GM12878 (cell line): ENCODE data around the gene TSTD2. TPM values are rescaled to one million over a fixed set of nuclear protein-coding genes. Genes with fewer than 3 reads are reported as not detected.
"Not testable (repeated sequence)": the region's sequence is repeated elsewhere in the genome, so short reads cannot be mapped to it uniquely, and the experiment has no call there.

ENCODE experiments used
- ATAC-seq: fragments of 200-7000 bp; cut with Tn5 transposase; 3 replicates; pipeline ENCODE4 v1.9.1; 2020; ENCODE audit warnings: mild to moderate bottlenecking, moderate library complexity
- BruUV-seq: library from RNA; stranded (reverse); fragments of 400-500 nt; replicated peaks from 2 replicates; lab custom pipeline; 2021; lab: Mats Ljungman, UMichigan
- CTCF ChIA-PET: fragments of 300-600 bp; sonication (Branson Sonifier 250); formaldehyde crosslinking; extraction: SDS; loops from one replicate; lab custom pipeline; 2021; ENCODE audit warnings: inconsistent platforms; lab: Yijun Ruan, JAX
- POLR2A ChIA-PET: fragments of 350-600 bp; formaldehyde crosslinking; extraction: SDS; loops from one replicate; lab custom pipeline; 2021; ENCODE audit warnings: inconsistent platforms; lab: Charles Lee
- RAD21 ChIA-PET: fragments of 300-600 bp; sonication (Branson Sonifier 250); formaldehyde crosslinking; loops from one replicate; lab custom pipeline; 2023; ENCODE audit warnings: antibody characterized with exemption; ENCODE audit not compliant: unreplicated experiment; lab: Charles Lee
- SMC1A ChIA-PET: fragments of 300-600 bp; sonication (Branson Sonifier 250); formaldehyde crosslinking; loops from one replicate; lab custom pipeline; 2023; ENCODE audit not compliant: unreplicated experiment, uncharacterized antibody; lab: Charles Lee
- DNase-seq: peaks from one replicate; pipeline ENCODE4 v3.0.0-alpha.2; 2011; ENCODE audit warnings: low read depth, low spot score
- FAIRE-seq: peaks from 3 replicates; lab custom pipeline; 2011; peaks lifted over from hg19 to GRCh38; lab: Jason Lieb, UNC
- H2AFZ ChIP-seq: 2 replicates; pipeline ENCODE4 v1.6.0; 2011; ENCODE audit warnings: low read depth, low read length, control low read depth; ENCODE audit not compliant: control insufficient read depth
- H3K27ac ChIP-seq: 2 replicates; pipeline ENCODE4 v1.5.1; 2011; ENCODE audit warnings: control low read depth; ENCODE audit not compliant: control insufficient read depth, insufficient read depth
- H3K27me3 ChIP-seq, 2 experiments: replicated peaks in 1 of 2; 2 replicates each; pipeline versions ENCODE4 v1.6.0 to v1.6.1; 2011; ENCODE audit warnings: low read length in 1 of 2; ENCODE audit not compliant: control insufficient read depth in 2 of 2, insufficient read depth in 2 of 2
- H3K36me3 ChIP-seq, 2 experiments: 2 replicates each; pipeline ENCODE4 v1.5.1; 2011; ENCODE audit warnings: low read length in 1 of 2; ENCODE audit not compliant: control insufficient read depth in 2 of 2, insufficient read depth in 2 of 2
- H3K4me1 ChIP-seq: 2 replicates; pipeline ENCODE4 v1.6.1; 2011; ENCODE audit warnings: mild to moderate bottlenecking, low read length, moderate library complexity, mixed read lengths; ENCODE audit not compliant: control insufficient read depth, insufficient read depth
- H3K4me2 ChIP-seq: 2 replicates; pipeline ENCODE4 v1.6.0; 2011; ENCODE audit warnings: control low read depth; ENCODE audit not compliant: control insufficient read depth, insufficient read depth
- H3K4me3 ChIP-seq: fragments of 200-600 bp; sonication (generic); 2 replicates; pipeline ENCODE4 v1.5.1; 2016
- H3K79me2 ChIP-seq: 2 replicates; pipeline ENCODE4 v1.6.0; 2011; ENCODE audit warnings: low read length; ENCODE audit not compliant: control insufficient read depth, insufficient read depth
- H3K9ac ChIP-seq: 2 replicates; pipeline ENCODE4 v1.8.0; 2011; ENCODE audit warnings: low read length, control low read depth, mixed read lengths; ENCODE audit not compliant: control insufficient read depth, insufficient read depth
- H3K9me3 ChIP-seq: replicated peaks from 3 replicates; pipeline ENCODE4 v1.5.1; 2011; ENCODE audit warnings: mild to moderate bottlenecking, low read length; ENCODE audit not compliant: control insufficient read depth, insufficient read depth
- H4K20me1 ChIP-seq: 2 replicates; pipeline ENCODE4 v1.6.0; 2011; ENCODE audit not compliant: control insufficient read depth, insufficient read depth
- ASH2L ChIP-seq: fragments of 300-600, 200-600 bp; sonication (generic); IDR thresholded peaks from 2 replicates; pipeline ENCODE4 v1.6.1; 2017; ENCODE audit warnings: low read depth, mild to moderate bottlenecking, borderline replicate concordance
- CTCF ChIP-seq, 3 experiments: IDR thresholded peaks in 2 of 3; conservative IDR thresholded peaks in 1 of 3; 2 replicates each; pipeline ENCODE4 v1.5.1; 2011; ENCODE audit warnings: low read depth in 3 of 3, low read length in 3 of 3, mild to moderate bottlenecking in 3 of 3, control low read depth in 2 of 3, moderate library complexity in 2 of 3, inconsistent platforms in 1 of 3, mixed read lengths in 1 of 3; ENCODE audit not compliant: control insufficient read depth in 2 of 3, insufficient read depth in 1 of 3; ENCODE audit errors: extremely low read depth in 1 of 3
- GATAD2B ChIP-seq: fragments of 450-650 bp; conservative IDR thresholded peaks from 2 replicates; pipeline ENCODE4 v1.6.1; 2017; ENCODE audit warnings: low read depth, mild to moderate bottlenecking, moderate library complexity
- MYB ChIP-seq: fragments of 150-350 bp; IDR thresholded peaks from 2 replicates; pipeline ENCODE4 v1.6.1; 2014; ENCODE audit warnings: mild to moderate bottlenecking, low read depth, low read length, borderline replicate concordance
- RAD21 ChIP-seq: IDR thresholded peaks from 2 replicates; pipeline ENCODE4 v1.6.1; 2011; ENCODE audit warnings: mild to moderate bottlenecking, low read depth, low read length, moderate library complexity; ENCODE audit not compliant: insufficient read depth
- RUNX3 ChIP-seq: IDR thresholded peaks from 2 replicates; pipeline ENCODE4 v1.6.1; 2012; ENCODE audit warnings: low read length, inconsistent platforms
- SMC3 ChIP-seq: IDR thresholded peaks from 2 replicates; pipeline ENCODE4 v1.6.1; 2011; ENCODE audit warnings: low read length, improper control_type of control experiment, borderline replicate concordance
- WGBS: methylation state at CpG from one replicate; pipeline ENCODE4 v1.1.6; 2016; ENCODE audit warnings: low lambda C conversion rate; ENCODE audit not compliant: insufficient replicate concordance, insufficient coverage; ENCODE audit errors: missing lambda C conversion rate; 5-methylcytosine and 5-hydroxymethylcytosine counted together
- in situ Hi-C: fragments of 300-500 bp; cut with MboI; formaldehyde crosslinking; loops from 9 replicates; pipeline ENCODE4 v1.14.3; 2018; ENCODE audit warnings: mixed read lengths
- intact Hi-C: fragments of 100-400 bp; cut with micrococcal nuclease; formaldehyde crosslinking; loops from one replicate; pipeline ENCODE4 v1.14.2; 2022; ENCODE audit not compliant: unreplicated experiment
- polyA plus RNA-seq, 11 experiments: library from polyadenylated mRNA; depleted of rRNA in 4 of 11; unstranded in 6 of 11; stranded (reverse) in 5 of 11; fragments of >200 nt; fragmentation: Nextera tagmentation in 4 of 11; fragmentation: Illumina TruSeq in 1 of 11; extraction: Ambion mirVana in 4 of 11; extraction: Trizol in 1 of 11; gene quantifications; 1 replicate in 1 of 11; 2 replicates in 10 of 11; pipeline versions ENCODE4 v1.2.1 to v1.2.3, GENCODE V29; 2011 to 2016; ENCODE audit warnings: inconsistent platforms in 2 of 11, missing spikeins in 2 of 11, low read depth in 1 of 11
- total RNA-seq, 4 experiments: library from RNA; depleted of rRNA in 3 of 4; stranded (reverse); fragments of >200 nt in 3 of 4; fragmentation: Illumina TruSeq in 1 of 4; extraction: Trizol in 1 of 4; gene quantifications; 2 replicates each; pipeline versions ENCODE4 v1.2.1 to v1.2.3, GENCODE V29; 2013 to 2021

Gene TSTD2
- total and polyA plus RNA-seq, 10 of the 15 experiments (the other 5 are each of a cell fraction or from before 2014, with no cell fraction given): 5.0 to 30.6 (median 14.1) TPM

- in situ Hi-C loops (no loop called here), intact Hi-C loops (loop anchor here (10.0 kb wide), 1 partner anchor 87 kb away; the partner anchor contains the start of gene TMOD1)
- no peak overlapping the region for H3K9ac ChIP-seq
- DNase-seq (no peak), ATAC-seq (no peak), FAIRE-seq (no peak)
- ChIA-PET RAD21 (interaction anchor here (1.6 to 1.7 kb wide), 2 partner anchors 24 to 122 kb away, joined by 8 to 11 read pairs; no protein-coding TSS in a partner anchor), CTCF (interaction anchor here (0.6 to 17.1 kb wide), 5 partner anchors 23 to 181 kb away, joined by 3 to 573 read pairs (median 4); no protein-coding TSS in a partner anchor), POLR2A (no interaction called here), SMC1A (interaction anchor here (0.7 to 16.6 kb wide), 3 partner anchors 85 to 132 kb away, joined by 3 to 377 read pairs (median 3); no protein-coding TSS in a partner anchor)
- no peak overlapping the region for H2AFZ ChIP-seq
- 79% methylated on average over 6 of the region's 6 CpGs for whole genome bisulfite sequencing
- H3K4me3 ChIP-seq: no peak overlapping the region
- no peaks in the 10 kb centered on the region for H4K20me1 ChIP-seq
- no peak overlapping the region for H3K27ac ChIP-seq
- H3K9me3 ChIP-seq: no peaks in the 10 kb centered on the region
- no TSS peak for BruUV-seq
- TF ChIP-seq RUNX3 (no peak), MYB (no peak), SMC3 (peak; percentile 14; the same call in 1 of the 2 replicates), RAD21 (peak; percentile 49), ASH2L (no peak), GATAD2B (no peak), CTCF (IDR thresholded peaks at IDR 0.05 in 2 of 3, conservative IDR thresholded peaks at IDR 0.05 in 1 of 3; ENCODE audit: control insufficient read depth in 2 of 3, extremely low read depth in 1 of 3, insufficient read depth in 1 of 3, low read depth in 3 of 3, low read length in 3 of 3) (0 out of 6 replicates have a peak, but pooled peaks have one; percentile 5 to 13 (median 5))
- no peak overlapping the region for H3K4me2 ChIP-seq
- H3K4me1 ChIP-seq: no peaks in the 10 kb centered on the region
- no peaks in the 10 kb centered on the region for H3K79me2 ChIP-seq
- H3K36me3 ChIP-seq: no peaks in the 10 kb centered on the region; a peak in 2 of 4 replicates
- H3K27me3 ChIP-seq: no peaks in the 10 kb centered on the region
Measured at GRCh38 chr9:97591535-97591934, 41.6 kb downstream of the TSTD2 start.

GRCh38 chr9:97586909-97587308 is 46.3 kb downstream of the TSTD2 start:
- DNase-seq, H3K36me3 ChIP-seq, H3K4me3 ChIP-seq, H4K20me1 ChIP-seq, H3K27ac ChIP-seq, H3K9ac ChIP-seq, ATAC-seq, POLR2A ChIA-PET, H3K4me1 ChIP-seq, H3K27me3 ChIP-seq, H2AFZ ChIP-seq, H3K4me2 ChIP-seq, RAD21 ChIA-PET, intact Hi-C loops, FAIRE-seq, BruUV-seq, H3K9me3 ChIP-seq, in situ Hi-C loops, H3K79me2 ChIP-seq: not testable (repeated sequence)
- SMC1A ChIA-PET: interaction anchor here (1.5 kb wide), 1 partner anchor 107 kb away, joined by 4 read pairs; no protein-coding TSS in a partner anchor
- CTCF ChIA-PET: interaction anchor here (1.2 to 1.5 kb wide), 2 partner anchors 12 to 200 kb away, joined by 3 to 5 read pairs; no protein-coding TSS in a partner anchor
- WGBS: 89% methylated on average over 6 of the region's 7 CpGs

GRCh38 chr9:97584778-97585177 is 48.4 kb downstream of the TSTD2 start:
- H3K4me1 ChIP-seq, H3K4me2 ChIP-seq, CTCF ChIA-PET, DNase-seq, H3K27me3 ChIP-seq, H3K27ac ChIP-seq, RAD21 ChIA-PET, ATAC-seq, H2AFZ ChIP-seq, H3K9ac ChIP-seq, BruUV-seq, POLR2A ChIA-PET, FAIRE-seq, intact Hi-C loops, H3K9me3 ChIP-seq, H3K4me3 ChIP-seq, H3K36me3 ChIP-seq, H3K79me2 ChIP-seq, SMC1A ChIA-PET, in situ Hi-C loops, H4K20me1 ChIP-seq: not testable (repeated sequence)
- no CpG with 5 or more reads among the region's 2 CpGs for WGBS
